H1 (cell line): ENCODE measurements around the gene PRKD1. TPM values are rescaled to one million over a fixed set of nuclear protein-coding genes. Genes with fewer than 3 reads are reported as not detected.

Experiments used
- CTCF ChIA-PET: fragments of 300-600 bp; sonication (Branson Sonifier 250); formaldehyde crosslinking; loops from one replicate; lab custom pipeline; 2021; ENCODE audit not compliant: partially characterized antibody; lab: Charles Lee
- POLR2A ChIA-PET: fragments of 300-600 bp; sonication (Branson Sonifier 250); formaldehyde crosslinking; loops from one replicate; lab custom pipeline; 2021; ENCODE audit warnings: inconsistent platforms; ENCODE audit not compliant: partially characterized antibody; lab: Charles Lee
- DNase-seq, 2 experiments: peaks; one replicate each; pipeline versions ENCODE4 v3.0.0 to v3.0.0-alpha.2; 2010 to 2022; ENCODE audit warnings: low spot score in 2 of 2, low read depth in 1 of 2, mixed read lengths in 1 of 2
- FAIRE-seq: peaks from 2 replicates; lab custom pipeline; 2011; peaks lifted over from hg19 to GRCh38; lab: Jason Lieb, UNC
- H2AFZ ChIP-seq: 2 replicates; pipeline ENCODE4 v1.8.1; 2012; ENCODE audit warnings: low read length, inconsistent platforms
- H2AK5ac ChIP-seq: 2 replicates; pipeline ENCODE4 v1.6.1; 2013; ENCODE audit warnings: low read depth, low read length
- H2BK120ac ChIP-seq: replicated peaks from 2 replicates; pipeline ENCODE3; 2013; ENCODE audit warnings: low read depth, low read length, inconsistent platforms
- H2BK12ac ChIP-seq: 2 replicates; pipeline ENCODE4 v1.6.1; 2013; ENCODE audit warnings: low read depth, low read length
- H2BK15ac ChIP-seq: 2 replicates; pipeline ENCODE4 v1.6.1; 2013; ENCODE audit warnings: low read length
- H2BK20ac ChIP-seq: 2 replicates; pipeline ENCODE4 v1.6.1; 2013; ENCODE audit warnings: low read length
- H2BK5ac ChIP-seq: 2 replicates; pipeline ENCODE4 v1.6.1; 2013; ENCODE audit warnings: low read depth, low read length
- H3K14ac ChIP-seq: 2 replicates; pipeline ENCODE4 v1.6.1; 2013; ENCODE audit warnings: inconsistent platforms; ENCODE audit not compliant: insufficient read length
- H3K18ac ChIP-seq: 2 replicates; pipeline ENCODE4 v1.6.1; 2013; ENCODE audit warnings: low read length; ENCODE audit errors: extremely low read depth
- H3K23ac ChIP-seq: 2 replicates; pipeline ENCODE4 v1.6.1; 2013; ENCODE audit warnings: inconsistent platforms; ENCODE audit not compliant: insufficient read length
- H3K23me2 ChIP-seq: 2 replicates; pipeline ENCODE4 v1.6.1; 2013; ENCODE audit warnings: low read depth, low read length
- H3K27ac ChIP-seq: 2 replicates; pipeline ENCODE4 v1.6.1; 2011; ENCODE audit warnings: low read depth, low read length, inconsistent platforms
- H3K27me3 ChIP-seq, 4 experiments: replicated peaks in 1 of 4; 1 replicate in 1 of 4; 2 replicates in 3 of 4; pipeline versions ENCODE4 v1.6.1 to v1.8.1; 2011 to 2013; ENCODE audit warnings: low read length in 3 of 4, mild to moderate bottlenecking in 3 of 4, inconsistent platforms in 2 of 4, mixed read lengths in 2 of 4, moderate library complexity in 1 of 4; ENCODE audit not compliant: control insufficient read depth in 3 of 4, insufficient read depth in 3 of 4; ENCODE audit errors: extremely low read depth in 1 of 4
- H3K36me3 ChIP-seq, 4 experiments: 2 replicates each; pipeline versions ENCODE4 v1.6.1 to v1.8.1; 2011 to 2013; ENCODE audit warnings: mild to moderate bottlenecking in 4 of 4, low read length in 3 of 4, moderate library complexity in 2 of 4, control low read depth in 1 of 4, inconsistent platforms in 1 of 4; ENCODE audit not compliant: insufficient read depth in 4 of 4, control insufficient read depth in 2 of 4
- H3K4ac ChIP-seq: replicated peaks from 2 replicates; pipeline ENCODE3; 2013; ENCODE audit warnings: low read length, low read depth, mixed read lengths, inconsistent platforms; ENCODE audit not compliant: insufficient read length
- H3K4me1 ChIP-seq, 4 experiments: replicated peaks in 1 of 4; 1 replicate in 1 of 4; 2 replicates in 3 of 4; pipeline versions ENCODE4 v1.6.1 to v1.8.1; 2011 to 2013; ENCODE audit warnings: low read length in 3 of 4, inconsistent platforms in 2 of 4, mixed read lengths in 1 of 4; ENCODE audit not compliant: insufficient read depth in 4 of 4, control insufficient read depth in 3 of 4
- H3K4me2 ChIP-seq, 2 experiments: 2 replicates each; pipeline versions ENCODE4 v1.6.1 to v1.8.1; 2011 to 2013; ENCODE audit warnings: low read depth in 2 of 2, low read length in 2 of 2, control low read depth in 1 of 2, inconsistent platforms in 1 of 2, mild to moderate bottlenecking in 1 of 2; ENCODE audit not compliant: insufficient read depth in 1 of 2
- H3K4me3 ChIP-seq, 4 experiments: fragments of 200-600, 300-600 bp in 1 of 4; sonication (generic), shearing (Covaris generic), sonication (Bioruptor Twin) in 1 of 4; 2 replicates each; pipeline versions ENCODE4 v1.5.1 to v1.8.1; 2011 to 2016; ENCODE audit warnings: low read length in 4 of 4, low read depth in 3 of 4, control low read depth in 2 of 4, inconsistent platforms in 2 of 4, mild to moderate bottlenecking in 2 of 4, mixed read lengths in 1 of 4, moderate library complexity in 1 of 4; ENCODE audit not compliant: insufficient read depth in 2 of 4; ENCODE audit errors: extremely low read depth in 1 of 4
- H3K56ac ChIP-seq: replicated peaks from 2 replicates; pipeline ENCODE3; 2013; ENCODE audit warnings: low read depth, mild to moderate bottlenecking, mixed read lengths, low read length, inconsistent platforms; ENCODE audit not compliant: insufficient read length
- H3K79me1 ChIP-seq: 2 replicates; pipeline ENCODE4 v1.6.1; 2013; ENCODE audit warnings: low read depth, low read length, control low read depth
- H3K79me2 ChIP-seq, 2 experiments: 2 replicates each; pipeline versions ENCODE4 v1.6.1 to v1.8.1; 2012 to 2013; ENCODE audit warnings: low read length in 2 of 2, mild to moderate bottlenecking in 2 of 2, inconsistent platforms in 1 of 2; ENCODE audit not compliant: insufficient read depth in 2 of 2, control insufficient read depth in 1 of 2
- H3K9ac ChIP-seq, 4 experiments: replicated peaks in 1 of 4; 1 replicate in 1 of 4; 2 replicates in 3 of 4; pipeline versions ENCODE4 v1.6.1 to v1.8.1; 2011 to 2013; ENCODE audit warnings: low read depth in 3 of 4, low read length in 3 of 4, control low read depth in 2 of 4, mild to moderate bottlenecking in 2 of 4, moderate library complexity in 2 of 4, inconsistent platforms in 1 of 4; ENCODE audit errors: extremely low read depth in 1 of 4
- H3K9me3 ChIP-seq, 2 experiments: 2 replicates each; pipeline versions ENCODE4 v1.6.1 to v1.8.1; 2012 to 2013; ENCODE audit warnings: mild to moderate bottlenecking in 2 of 2, moderate library complexity in 2 of 2, control low read depth in 1 of 2, inconsistent platforms in 1 of 2, low read depth in 1 of 2, low read length in 1 of 2, mixed read lengths in 1 of 2; ENCODE audit not compliant: insufficient read depth in 2 of 2
- H4K20me1 ChIP-seq, 2 experiments: replicated peaks in 1 of 2; 2 replicates each; pipeline versions ENCODE3 to v1.8.1; 2011 to 2013; ENCODE audit warnings: inconsistent platforms in 2 of 2, low read length in 2 of 2, mild to moderate bottlenecking in 1 of 2; ENCODE audit not compliant: insufficient read depth in 2 of 2, control insufficient read depth in 1 of 2
- H4K5ac ChIP-seq: 2 replicates; pipeline ENCODE4 v1.6.1; 2013; ENCODE audit warnings: low read length, low read depth, mixed read lengths, inconsistent platforms; ENCODE audit not compliant: insufficient read length
- H4K8ac ChIP-seq: 2 replicates; pipeline ENCODE4 v1.8.0; 2013; ENCODE audit warnings: mild to moderate bottlenecking, moderate library complexity, low read length, inconsistent platforms; ENCODE audit not compliant: insufficient read depth; ENCODE audit errors: extremely low read depth
- H4K91ac ChIP-seq: replicated peaks from 2 replicates; pipeline ENCODE3; 2013; ENCODE audit warnings: low read length, mixed read lengths, inconsistent platforms; ENCODE audit not compliant: insufficient read length
- ASH2L ChIP-seq: fragments of 200-600, 300-600 bp; sonication (generic); IDR thresholded peaks from one replicate; pipeline ENCODE4 v1.7.1; 2017; ENCODE audit warnings: low read length
- ATF2 ChIP-seq: IDR thresholded peaks from 2 replicates; pipeline ENCODE4 v1.6.1; 2012; ENCODE audit warnings: low read length, inconsistent platforms
- CREB1 ChIP-seq: IDR thresholded peaks from 2 replicates; pipeline ENCODE4 v1.6.1; 2012; ENCODE audit warnings: inconsistent platforms
- HDAC2 ChIP-seq, 2 experiments: fragments of 300-600 bp in 1 of 2; sonication (generic) in 1 of 2; IDR thresholded peaks; 2 replicates each; pipeline ENCODE4 v1.6.1; 2011 to 2012; ENCODE audit warnings: low read depth in 2 of 2, low read length in 2 of 2, mild to moderate bottlenecking in 2 of 2, moderate library complexity in 2 of 2, borderline replicate concordance in 1 of 2, inconsistent platforms in 1 of 2
- JUND ChIP-seq: IDR thresholded peaks from 2 replicates; pipeline ENCODE4 v1.6.1; 2011; ENCODE audit warnings: mild to moderate bottlenecking, improper control_type of control experiment, low read length
- MAFK ChIP-seq: IDR thresholded peaks from 2 replicates; pipeline ENCODE4 v1.6.1; 2012; ENCODE audit warnings: low read depth, mild to moderate bottlenecking, improper control_type of control experiment, low read length
- NRF1 ChIP-seq: IDR thresholded peaks from 2 replicates; pipeline ENCODE4 v1.6.1; 2011; ENCODE audit warnings: mild to moderate bottlenecking, low read depth, low read length, improper control_type of control experiment
- PHF8 ChIP-seq: fragments of 200-600 bp; sonication (generic); conservative IDR thresholded peaks from 2 replicates; pipeline ENCODE4 v1.7.1; 2012; ENCODE audit warnings: low read depth, mild to moderate bottlenecking, inconsistent platforms, low read length, moderate library complexity
- RBBP5 ChIP-seq: IDR thresholded peaks from 2 replicates; pipeline ENCODE4 v1.7.1; 2012; ENCODE audit warnings: low read depth, mild to moderate bottlenecking, inconsistent platforms, low read length, moderate library complexity, borderline replicate concordance
- SIRT6 ChIP-seq: IDR thresholded peaks from one replicate; pipeline ENCODE4 v1.7.1; 2012; ENCODE audit warnings: low read length, inconsistent platforms
- TBP ChIP-seq: IDR thresholded peaks from 2 replicates; pipeline ENCODE4 v1.6.1; 2011; ENCODE audit warnings: low read depth, low read length, improper control_type of control experiment
- TCF12 ChIP-seq: IDR thresholded peaks from 2 replicates; pipeline ENCODE4 v1.6.1; 2011; ENCODE audit warnings: low read depth, mild to moderate bottlenecking, low read length
- TEAD4 ChIP-seq: IDR thresholded peaks from 2 replicates; pipeline ENCODE4 v1.6.1; 2012; ENCODE audit warnings: low read depth, low read length, inconsistent platforms, mixed read lengths
- YY1 ChIP-seq: IDR thresholded peaks from 2 replicates; pipeline ENCODE4 v1.6.1; 2011; ENCODE audit warnings: low read depth, mild to moderate bottlenecking, low read length
- WGBS, 2 experiments: shearing (Covaris generic) in 1 of 2; methylation state at CpG; one replicate each; pipeline versions ENCODE4 v1.1.6 to v1.1.7; 2013 to 2015; ENCODE audit warnings: low lambda C conversion rate in 2 of 2, mixed read lengths in 2 of 2, inconsistent platforms in 1 of 2, low coverage in 1 of 2, missing lambda C conversion rate in 1 of 2; ENCODE audit not compliant: insufficient replicate concordance in 2 of 2, insufficient coverage in 1 of 2, insufficient read length in 1 of 2; ENCODE audit errors: extremely low coverage in 1 of 2, missing lambda C conversion rate in 1 of 2; 5-methylcytosine and 5-hydroxymethylcytosine counted together
- polyA plus RNA-seq, 7 experiments: library from polyadenylated mRNA; depleted of rRNA in 3 of 7; stranded (reverse) in 5 of 7; unstranded in 2 of 7; fragments of >200 nt in 5 of 7; fragments of 200-250 nt in 2 of 7; gene quantifications; 1 replicate in 5 of 7; 2 replicates in 1 of 7; 4 replicates in 1 of 7; pipeline versions ENCODE4 v1.2.1 to v1.2.3, GENCODE V29; 2011 to 2013; ENCODE audit warnings: missing spikeins in 2 of 7, mixed read lengths in 2 of 7
- total RNA-seq: library from RNA; stranded (reverse); fragmentation: NEBNext Ultra II Directional; extraction: Animal tissue kit (Norgen Biotek cat#: 25700); gene quantifications from 2 replicates; pipeline ENCODE4 v1.2.1, GENCODE V29; 2021

The PRKD1 gene
- total and polyA plus RNA-seq, 2 of the 8 experiments (the other 6 are each of a cell fraction or from before 2014, with no cell fraction given) = 3.6 to 6.8 TPM

- no peak overlapping the region for H3K23ac ChIP-seq
- no peak overlapping the region for H2BK12ac ChIP-seq
- no peak overlapping the region for H2BK5ac ChIP-seq
- H2AK5ac ChIP-seq = no peak overlapping the region
- no peak overlapping the region for H4K91ac ChIP-seq
- H4K5ac ChIP-seq = no peak overlapping the region
- H3K56ac ChIP-seq = no peak overlapping the region
- H3K9me3 ChIP-seq = no peaks in the 10 kb centered on the region
- H4K8ac ChIP-seq = no peak overlapping the region
- H3K4me1 ChIP-seq = no peaks in the 10 kb centered on the region
- H3K23me2 ChIP-seq = no peaks in the 10 kb centered on the region
- no peak overlapping the region for H3K4me3 ChIP-seq
- H3K14ac ChIP-seq = no peak overlapping the region
- H3K4me2 ChIP-seq = no peak overlapping the region
- H3K18ac ChIP-seq = no peak overlapping the region
- H3K9ac ChIP-seq = no peak overlapping the region
- CTCF ChIA-PET = no interaction called here
- no peaks in the 10 kb centered on the region for H3K79me2 ChIP-seq
- 94% methylated on average over 3 of the region's 3 CpGs; no CpG with 5 or more reads in 1 of the 2 experiments for WGBS, 2 experiments
- H3K27me3 ChIP-seq = no peaks in the 10 kb centered on the region
- no peaks in the 10 kb centered on the region for H3K79me1 ChIP-seq
- POLR2A ChIA-PET = no interaction called here
- H3K27ac ChIP-seq = no peak overlapping the region
- H2BK120ac ChIP-seq = no peak overlapping the region
- no peaks in the 10 kb centered on the region for H4K20me1 ChIP-seq
- H3K4ac ChIP-seq = no peak overlapping the region
- H2BK15ac ChIP-seq = no peak overlapping the region
- DNase-seq (no peak), FAIRE-seq (no peak)
- no peak overlapping the region for H2BK20ac ChIP-seq
- H3K36me3 ChIP-seq = no peaks in the 10 kb centered on the region
- no peak overlapping the region for H2AFZ ChIP-seq
- TF ChIP-seq NRF1 = no peak
- no peak for TF ChIP-seq YY1
- TF ChIP-seq JUND = no peak
- TF ChIP-seq ATF2 = no peak
- no peak for TF ChIP-seq CREB1
- TF ChIP-seq PHF8 = no peak
- no peak for TF ChIP-seq TEAD4
- TF ChIP-seq ASH2L = no peak
- no peak for TF ChIP-seq HDAC2 (IDR thresholded peaks at IDR 0.05; ENCODE audit: borderline replicate concordance in 1 of 2, low read depth in 2 of 2, low read length in 2 of 2)
- TF ChIP-seq TCF12 = no peak
- TF ChIP-seq TBP = no peak
- no peak for TF ChIP-seq MAFK
- no peak for TF ChIP-seq RBBP5
- no peak for TF ChIP-seq SIRT6
Measured at GRCh38 chr14:29745863-29746262, 181.8 kb downstream of the PRKD1 start.
